Suprapubic skin (tissue), 4 donors: Measurements from ENCODE around the gene SSC5D. TPM values are rescaled to one million over a fixed set of nuclear protein-coding genes. Genes with fewer than 3 reads are reported as not detected.

Source experiments
- DNase-seq, 2 donors: peaks; one replicate each; pipeline ENCODE4 v3.0.0-alpha.2; 2019; ENCODE audit warnings: low spot score in 2 of 2
- H3K27ac ChIP-seq: fragments of 200-600 bp; sonication (generic); one replicate; pipeline ENCODE4 v1.5.1; 2019
- H3K27me3 ChIP-seq: fragments of 200-600 bp; sonication (generic); one replicate; pipeline ENCODE4 v1.5.1; 2019
- H3K36me3 ChIP-seq: fragments of 200-600 bp; sonication (generic); one replicate; pipeline ENCODE4 v1.5.1; 2019
- H3K4me1 ChIP-seq: fragments of 200-600 bp; sonication (generic); one replicate; pipeline ENCODE4 v1.5.1; 2019
- H3K4me3 ChIP-seq: fragments of 200-600 bp; sonication (generic); one replicate; pipeline ENCODE4 v1.5.1; 2019; ENCODE audit warnings: mild to moderate bottlenecking
- H3K9me3 ChIP-seq: fragments of 200-600 bp; sonication (generic); one replicate; pipeline ENCODE4 v1.5.1; 2019
- CTCF ChIP-seq, 2 donors: fragments of 200-600 bp in 1 of 2; fragments of 450-650 bp in 1 of 2; sonication (generic) in 1 of 2; IDR thresholded peaks; one replicate each; pipeline ENCODE4 v1.5.1; 2016 to 2019; ENCODE audit warnings: antibody characterized with exemption in 2 of 2, mild to moderate bottlenecking in 1 of 2, moderate library complexity in 1 of 2
- EP300 ChIP-seq: sonication (generic); formaldehyde crosslinking; IDR thresholded peaks from one replicate; pipeline ENCODE4 v1.6.1; 2017; ENCODE audit warnings: antibody characterized with exemption
- POLR2A ChIP-seq, 2 donors: fragments of 450-650 bp; IDR thresholded peaks; one replicate each; pipeline ENCODE4 v1.6.1; 2017; ENCODE audit warnings: antibody characterized with exemption in 2 of 2, mild to moderate bottlenecking in 2 of 2, moderate library complexity in 2 of 2
- POLR2AphosphoS5 ChIP-seq, 3 donors: sonication (generic); formaldehyde crosslinking; IDR thresholded peaks; one replicate each; pipeline ENCODE4 v1.6.1; 2017; ENCODE audit warnings: antibody characterized with exemption in 3 of 3
- WGBS: methylation state at CpG from one replicate; pipeline ENCODE4 v1.1.5; 2018; 5-methylcytosine and 5-hydroxymethylcytosine counted together
- total RNA-seq, 4 donors: library from RNA; depleted of rRNA; stranded (reverse); fragments of >200 nt; gene quantifications; one replicate each; pipeline ENCODE4 v1.1.0, GENCODE V29; 2016

The SSC5D gene
- total RNA-seq: 1 to 10 TPM in 2 of 4 donors, under 1 TPM in 2; 0.57 to 2.1 (median 1.0) TPM

GRCh38 chr19:55487924-55488687 lies at the start of gene SSC5D:
TSS of gene SSC5D (plus strand) at chr19:55488436. CDS start at chr19:55488590, 154 bp downstream.
- no peaks in the 10 kb centered on the region for H3K9me3 ChIP-seq
- peaks cover 3% of the 10 kb centered on the region for H3K36me3 ChIP-seq
- peaks cover 5% of the 10 kb centered on the region for H3K27me3 ChIP-seq
- H3K4me3 ChIP-seq: peak within 1 kb of the TSS; percentile 10
- TF ChIP-seq EP300 (no peak), POLR2AphosphoS5 (IDR thresholded peaks at IDR 0.05) (no peak), POLR2A (IDR thresholded peaks at IDR 0.05) (no peak), CTCF (IDR thresholded peaks at IDR 0.05) (no peak)
- peak in 1 of 2 donors; percentile 81 for DNase-seq
- WGBS: 9% methylated on average over 7 of the region's 21 CpGs
- H3K27ac ChIP-seq: peak within 1 kb of the TSS; percentile 83
- peaks cover 71% of the 10 kb centered on the region for H3K4me1 ChIP-seq

GRCh38 chr19:55439052-55439451 lies 49.2 kb upstream of the SSC5D start:
- WGBS: 82% methylated on average over 5 of the region's 5 CpGs
- Histone ChIP-seq H3K4me1 (peaks cover 23% of the 10 kb centered on the region), H3K36me3 (no peaks in the 10 kb centered on the region), H3K27ac (no peak overlapping the region), H3K4me3 (no peak overlapping the region), H3K9me3 (no peaks in the 10 kb centered on the region), H3K27me3 (peaks cover 86% of the 10 kb centered on the region)
- TF ChIP-seq POLR2AphosphoS5 (IDR thresholded peaks at IDR 0.05): no peak
- TF ChIP-seq EP300: no peak
- TF ChIP-seq POLR2A (IDR thresholded peaks at IDR 0.05): no peak
- no peak for TF ChIP-seq CTCF (IDR thresholded peaks at IDR 0.05)
- no peak for DNase-seq

- TF ChIP-seq EP300 (no peak), POLR2A (IDR thresholded peaks at IDR 0.05) (no peak), CTCF (IDR thresholded peaks at IDR 0.05) (no peak)
Measured at GRCh38 chr19:55440411-55441105, 47.7 kb upstream of the SSC5D start.

GRCh38 chr19:55441319-55441691 lies 46.9 kb upstream of the SSC5D start:
- WGBS: 6% methylated on average over 19 of the region's 21 CpGs
- H3K4me1 ChIP-seq: peaks cover 27% of the 10 kb centered on the region
- H3K36me3 ChIP-seq: no peaks in the 10 kb centered on the region
- DNase-seq: no peak
- H3K27me3 ChIP-seq: peaks cover 94% of the 10 kb centered on the region
- no peaks in the 10 kb centered on the region for H3K9me3 ChIP-seq
- no peak overlapping the region for H3K27ac ChIP-seq
- H3K4me3 ChIP-seq: no peak overlapping the region
- TF ChIP-seq CTCF (IDR thresholded peaks at IDR 0.05) (no peak), EP300 (no peak), POLR2A (IDR thresholded peaks at IDR 0.05) (no peak), POLR2AphosphoS5 (IDR thresholded peaks at IDR 0.05) (no peak)

More at GRCh38 chr19:55440411-55441105, 47.7 kb upstream of the SSC5D start:
- Histone ChIP-seq H3K4me3 (no peak overlapping the region), H3K36me3 (no peaks in the 10 kb centered on the region), H3K27ac (no peak overlapping the region), H3K4me1 (peaks cover 23% of the 10 kb centered on the region), H3K9me3 (no peaks in the 10 kb centered on the region), H3K27me3 (peaks cover 98% of the 10 kb centered on the region)
- no peak for DNase-seq
- WGBS: 7% methylated on average over 18 of the region's 39 CpGs

- WGBS: 1% methylated on average over 18 of the region's 39 CpGs
- no peak for DNase-seq
- TF ChIP-seq CTCF (IDR thresholded peaks at IDR 0.05) (no peak), POLR2AphosphoS5 (IDR thresholded peaks at IDR 0.05) (no peak), POLR2A (IDR thresholded peaks at IDR 0.05) (no peak), EP300 (no peak)
- peak overlapping the region; percentile 23 for H3K4me3 ChIP-seq
- peaks cover 30% of the 10 kb centered on the region for H3K4me1 ChIP-seq
- peaks cover 89% of the 10 kb centered on the region for H3K27me3 ChIP-seq
- H3K36me3 ChIP-seq: no peaks in the 10 kb centered on the region
- no peak overlapping the region for H3K27ac ChIP-seq
- H3K9me3 ChIP-seq: no peaks in the 10 kb centered on the region
Measured at GRCh38 chr19:55441692-55442321, 46.4 kb upstream of the SSC5D start.
